ENCODE results near the gene GJE1. TPM values are rescaled to one million over a fixed set of nuclear protein-coding genes. Genes with fewer than 3 reads are reported as not detected.
"Not testable (repeated sequence)": the region's sequence is repeated elsewhere in the genome, so short reads cannot be mapped to it uniquely, and the experiment has no call there.

GJE1 gene, protein sequence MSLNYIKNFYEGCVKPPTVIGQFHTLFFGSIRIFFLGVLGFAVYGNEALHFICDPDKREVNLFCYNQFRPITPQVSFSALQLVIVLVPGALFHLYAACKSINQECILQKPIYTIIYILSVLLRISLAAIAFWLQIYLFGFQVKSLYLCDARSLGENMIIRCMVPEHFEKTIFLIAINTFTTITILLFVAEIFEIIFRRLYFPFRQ
- not detected in 2 replicates for total RNA-seq (2014; rRNA removed; shearing (Covaris generic); ENCODE audit: low replicate concordance)

GRCh38 chr6:142132625-142133024 is at the start of gene GJE1:
Gene GJE1, plus strand, starts transcription at chr6:142132925. Its CDS starts 234 bp downstream, at chr6:142133159.
- in situ Hi-C loops (cut with HindIII; ENCODE audit: low pct_unique_long_range_greater_than_20kb, low sequenced_read_pairs) = no loop called here
- DNase-seq (ENCODE audit: low read depth) = no peak

- in situ Hi-C loops (cut with HindIII; ENCODE audit: low pct_unique_long_range_greater_than_20kb, low sequenced_read_pairs) = no loop called here
- DNase-seq (ENCODE audit: low read depth) = no peak
Observed at GRCh38 chr6:142087950-142088857, 44.5 kb upstream of the GJE1 start.

DNA sequence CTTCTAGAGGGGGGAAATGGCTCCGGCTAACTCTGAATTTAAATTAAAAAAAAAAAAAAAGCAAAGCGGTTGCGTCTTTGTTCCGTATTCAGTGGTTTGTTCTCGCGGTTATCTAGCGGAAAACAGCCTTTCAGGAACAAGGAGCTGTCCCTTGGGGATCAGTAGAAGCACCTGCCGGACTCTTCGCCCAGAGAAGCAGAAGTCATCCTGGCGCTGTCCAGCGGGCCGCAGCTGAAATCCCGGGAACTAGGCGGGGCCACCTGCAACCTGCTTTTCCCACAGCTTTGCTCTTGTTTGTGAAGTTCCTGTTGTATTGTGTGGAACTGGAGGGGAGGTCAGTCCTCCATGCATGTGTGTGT is 43.9 kb upstream of the GJE1 start:
- in situ Hi-C loops (cut with HindIII; ENCODE audit: low pct_unique_long_range_greater_than_20kb, low sequenced_read_pairs) = no loop called here
- peak; percentile 22 for DNase-seq (ENCODE audit: low read depth)

- DNase-seq (ENCODE audit: low read depth); in situ Hi-C loops (cut with HindIII; ENCODE audit: low pct_unique_long_range_greater_than_20kb, low sequenced_read_pairs): not testable (repeated sequence)
Observed at GRCh38 chr6:142104820-142105219, 27.9 kb upstream of the GJE1 start.

DNA sequence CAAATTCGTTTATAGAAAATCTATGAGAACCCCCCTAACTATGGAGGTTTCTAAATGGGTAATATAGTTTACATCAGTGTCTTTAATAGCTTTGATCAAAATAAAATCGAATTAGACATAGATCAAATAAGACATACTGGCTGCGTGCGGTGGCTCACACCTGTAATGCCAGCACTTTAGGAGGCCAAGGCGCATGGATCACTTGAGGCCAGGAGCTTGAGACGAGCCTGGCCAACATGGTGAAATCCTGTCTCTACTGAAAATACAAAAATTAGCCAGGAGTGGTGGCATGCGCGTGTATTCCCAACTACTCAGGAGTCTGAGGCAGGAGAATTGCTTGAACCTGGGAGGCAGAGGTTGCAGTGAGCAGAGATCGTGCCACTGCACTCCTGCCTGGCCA is 21.9 kb upstream of the GJE1 start:
- DNase-seq (ENCODE audit: low read depth); in situ Hi-C loops (cut with HindIII; ENCODE audit: low pct_unique_long_range_greater_than_20kb, low sequenced_read_pairs): not testable (repeated sequence)

- in situ Hi-C loops (cut with HindIII; ENCODE audit: low pct_unique_long_range_greater_than_20kb, low sequenced_read_pairs) = no loop called here
Observed at GRCh38 chr6:142112451-142113061, 20.2 kb upstream of the GJE1 start.

DNA sequence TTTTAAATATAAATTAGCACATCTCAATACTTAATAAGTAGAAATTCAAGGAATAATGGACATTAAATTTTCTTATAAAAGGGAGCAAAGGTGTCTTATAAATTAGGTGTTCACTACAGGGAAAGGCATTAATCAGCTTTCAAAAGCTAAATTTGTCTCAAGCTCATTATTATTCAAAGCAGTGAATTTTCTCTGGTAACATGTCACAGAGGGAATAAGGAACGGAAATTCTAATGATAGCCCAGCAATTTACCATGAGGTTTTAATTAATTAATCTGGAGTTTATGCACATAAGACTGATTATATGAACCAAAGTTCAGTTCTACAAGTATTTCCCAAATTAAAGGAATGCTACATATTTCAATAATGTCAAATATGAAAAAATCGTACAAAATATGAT is 15.4 kb upstream of the GJE1 start:
- DNase-seq (ENCODE audit: low read depth) = no peak
- in situ Hi-C loops (cut with HindIII; ENCODE audit: low pct_unique_long_range_greater_than_20kb, low sequenced_read_pairs) = no loop called here

More at GRCh38 chr6:142112451-142113061, 20.2 kb upstream of the GJE1 start:
- DNase-seq (ENCODE audit: low read depth) = peak; percentile 39

- DNase-seq (ENCODE audit: low read depth) = no peak
- in situ Hi-C loops (cut with HindIII; ENCODE audit: low pct_unique_long_range_greater_than_20kb, low sequenced_read_pairs) = no loop called here
Observed at GRCh38 chr6:142118328-142118727, 14.4 kb upstream of the GJE1 start.

- in situ Hi-C loops (cut with HindIII; ENCODE audit: low pct_unique_long_range_greater_than_20kb, low sequenced_read_pairs) = no loop called here
- DNase-seq (ENCODE audit: low read depth) = no peak
Observed at GRCh38 chr6:142118925-142119324, 13.8 kb upstream of the GJE1 start.

GRCh38 chr6:142121342-142121741 is 11.4 kb upstream of the GJE1 start:
- in situ Hi-C loops (cut with HindIII; ENCODE audit: low pct_unique_long_range_greater_than_20kb, low sequenced_read_pairs) = no loop called here
- DNase-seq (ENCODE audit: low read depth) = no peak

DNA sequence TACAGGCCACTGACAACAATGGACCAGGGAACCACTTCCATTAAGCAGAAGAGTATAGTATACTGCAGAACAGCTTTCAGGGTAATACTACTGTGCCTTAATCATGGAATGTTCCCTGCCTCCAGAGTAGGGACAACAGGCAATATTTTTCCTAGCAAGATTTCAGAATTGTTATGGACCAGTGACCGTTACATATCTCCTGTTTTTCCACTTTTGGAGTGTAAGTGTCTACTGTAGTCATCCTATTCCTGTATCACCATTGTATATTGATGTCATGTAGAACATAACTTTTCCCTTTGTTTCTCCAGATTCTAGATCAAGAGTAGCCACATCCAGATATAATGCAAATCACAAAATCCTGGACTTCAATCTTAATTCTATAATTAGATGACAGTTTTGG is 1.9 kb upstream of the GJE1 start:
- no peak for DNase-seq (ENCODE audit: low read depth)
- in situ Hi-C loops (cut with HindIII; ENCODE audit: low pct_unique_long_range_greater_than_20kb, low sequenced_read_pairs) = no loop called here

GRCh38 chr6:142138876-142139275 is 6.2 kb downstream of the GJE1 start:
- in situ Hi-C loops (cut with HindIII; ENCODE audit: low pct_unique_long_range_greater_than_20kb, low sequenced_read_pairs) = no loop called here

DNA sequence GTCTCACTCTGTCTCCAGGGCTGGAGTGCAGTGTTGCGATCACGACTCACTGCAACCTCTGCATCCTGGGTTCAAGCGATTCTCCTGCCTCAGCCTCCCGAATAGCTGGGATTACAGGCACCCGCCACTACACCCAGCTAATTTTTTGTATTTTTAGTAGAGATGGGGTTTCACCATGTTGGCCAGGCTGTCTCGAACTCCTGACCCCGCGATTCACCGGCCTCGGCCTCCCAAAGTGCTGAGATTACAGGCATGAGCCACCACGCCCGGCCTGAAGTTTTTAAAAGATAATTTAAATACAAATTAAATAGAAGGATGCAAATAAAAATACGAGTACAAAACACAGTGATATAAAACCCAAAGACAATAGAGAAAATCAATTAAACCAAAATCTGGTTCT is 8.8 kb downstream of the GJE1 start:
- DNase-seq (ENCODE audit: low read depth); in situ Hi-C loops (cut with HindIII; ENCODE audit: low pct_unique_long_range_greater_than_20kb, low sequenced_read_pairs): not testable (repeated sequence)

More at GRCh38 chr6:142138876-142139275, 6.2 kb downstream of the GJE1 start:
- no peak for DNase-seq (ENCODE audit: low read depth)

DNA sequence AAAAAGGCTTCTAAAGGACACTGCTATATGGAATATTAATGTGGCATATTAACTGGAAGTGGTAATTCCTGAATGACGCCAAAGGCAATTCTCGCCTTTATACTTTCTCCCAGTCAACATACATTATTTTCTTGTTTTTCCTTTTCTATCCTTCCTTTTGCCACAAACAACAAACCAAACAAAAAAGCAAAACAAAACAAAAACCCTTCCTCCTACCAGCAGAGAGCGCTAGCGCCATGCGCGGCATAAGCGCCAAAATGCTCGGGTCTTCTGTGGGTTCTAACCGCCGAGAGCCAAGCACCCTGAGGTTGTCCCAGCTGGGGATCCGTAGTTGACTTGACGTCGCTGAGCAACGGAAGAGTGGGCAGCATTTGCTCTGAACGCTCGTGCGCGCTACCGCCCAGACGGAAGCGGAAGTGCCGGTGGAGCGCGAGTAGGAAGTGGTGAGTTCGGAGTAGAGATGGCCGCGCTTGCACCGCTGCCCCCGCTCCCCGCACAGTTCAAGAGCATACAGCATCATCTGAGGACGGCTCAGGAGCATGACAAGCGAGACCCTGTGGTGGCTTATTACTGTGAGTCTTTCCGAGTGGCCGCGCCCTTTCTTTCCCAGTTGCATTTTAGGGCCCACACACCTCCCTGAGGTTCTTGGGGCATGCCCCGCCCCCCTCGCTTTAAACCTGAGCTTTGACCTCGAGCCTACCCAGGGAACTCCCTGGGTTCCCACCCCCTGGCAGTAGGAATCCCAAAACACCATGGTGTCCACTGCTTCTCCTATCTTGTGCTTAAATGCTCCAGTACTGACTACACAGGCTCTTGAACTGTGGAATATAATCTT is 14.3 kb downstream of the GJE1 start, which contains the start of the genes NMBR and VTA1:
Gene NMBR, minus strand, starts transcription at position 295 of the 835 bp plus-strand sequence. CDS start 58,464 bp downstream, outside the sequence.
Gene VTA1, plus strand, starts transcription at position 436 of the 835 bp plus-strand sequence. Its CDS starts 25 bp downstream, at position 461.
- in situ Hi-C loops (cut with HindIII; ENCODE audit: low pct_unique_long_range_greater_than_20kb, low sequenced_read_pairs) = no loop called here
- DNase-seq (ENCODE audit: low read depth) = peak; percentile 93

GRCh38 chr6:142152746-142153145 is 20.0 kb downstream of the GJE1 start:
- DNase-seq (ENCODE audit: low read depth) = no peak
- in situ Hi-C loops (cut with HindIII; ENCODE audit: low pct_unique_long_range_greater_than_20kb, low sequenced_read_pairs) = no loop called here

DNA sequence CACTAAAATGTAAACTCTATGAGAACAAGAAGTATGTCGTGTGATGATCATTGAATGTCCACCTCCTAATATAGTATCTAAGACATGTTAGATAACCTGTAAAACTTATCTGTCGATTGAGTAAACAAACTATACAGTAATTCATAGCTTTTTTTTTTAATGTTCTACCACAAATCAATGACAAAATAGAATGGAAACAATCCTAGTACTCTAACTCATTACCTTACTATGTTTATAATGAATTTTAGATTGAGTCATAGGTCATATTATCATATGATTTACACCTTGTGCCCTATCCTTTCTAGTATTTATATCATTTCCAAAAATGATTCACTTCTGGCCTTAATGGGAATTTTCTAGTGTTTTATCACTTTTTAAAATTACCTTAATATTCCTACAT is 20.5 kb downstream of the GJE1 start:
- in situ Hi-C loops (cut with HindIII; ENCODE audit: low pct_unique_long_range_greater_than_20kb, low sequenced_read_pairs) = no loop called here
- DNase-seq (ENCODE audit: low read depth) = no peak

- no peak for DNase-seq (ENCODE audit: low read depth)
- in situ Hi-C loops (cut with HindIII; ENCODE audit: low pct_unique_long_range_greater_than_20kb, low sequenced_read_pairs) = no loop called here
Observed at GRCh38 chr6:142154336-142154735, 21.6 kb downstream of the GJE1 start.

GRCh38 chr6:142155091-142155490 is 22.4 kb downstream of the GJE1 start:
- in situ Hi-C loops (cut with HindIII; ENCODE audit: low pct_unique_long_range_greater_than_20kb, low sequenced_read_pairs) = no loop called here
- DNase-seq (ENCODE audit: low read depth) = no peak

Data from Caki2 (cell line).